A549 (cell line): Measurements from ENCODE around the gene CLRN2. TPM values are rescaled to one million over a fixed set of nuclear protein-coding genes. Genes with fewer than 3 reads are reported as not detected.

Source experiments
- ATAC-seq, 2 experiments: fragments of 200-7000 bp in 1 of 2; fragments of >200 bp in 1 of 2; cut with Nextera tagmentation in 1 of 2; cut with Tn5 transposase in 1 of 2; 3 replicates each; pipeline versions ENCODE4 v1.8.0 to v1.9.1; 2018 to 2020; ENCODE audit warnings: mild to moderate bottlenecking in 1 of 2, moderate library complexity in 1 of 2
- CTCF ChIA-PET: fragments of 300-600 bp; sonication (Branson Sonifier 250); formaldehyde crosslinking; extraction: SDS; loops from one replicate; lab custom pipeline; 2021; ENCODE audit warnings: antibody characterized with exemption, inconsistent platforms; lab: Yijun Ruan, JAX
- POLR2A ChIA-PET: fragments of 350-600 bp; formaldehyde crosslinking; extraction: SDS; loops from one replicate; lab custom pipeline; 2021; ENCODE audit warnings: antibody characterized with exemption, inconsistent platforms; lab: Yijun Ruan, JAX
- DNase-seq, 2 experiments: peaks; one replicate each; pipeline versions ENCODE4 v3.0.0 to v3.0.0-alpha.2; 2011 to 2016; ENCODE audit warnings: low read depth in 1 of 2, low spot score in 1 of 2
- FAIRE-seq: peaks from 2 replicates; lab custom pipeline; 2011; peaks lifted over from hg19 to GRCh38; lab: Jason Lieb, UNC
- H3K27ac ChIP-seq, 2 experiments: fragments of >200 bp; sonication (Bioruptor Twin); formaldehyde crosslinking; 3 replicates each; pipeline ENCODE4 v1.5.1; 2016 to 2017
- H3K4me1 ChIP-seq: fragments of >200 bp; sonication (Bioruptor Twin); formaldehyde crosslinking; 3 replicates; pipeline ENCODE4 v1.6.1; 2016
- H3K4me2 ChIP-seq: fragments of >200 bp; sonication (Bioruptor Twin); formaldehyde crosslinking; 3 replicates; pipeline ENCODE4 v1.6.1; 2016
- H3K4me3 ChIP-seq: fragments of >200 bp; sonication (Bioruptor Twin); formaldehyde crosslinking; 3 replicates; pipeline ENCODE4 v1.5.1; 2016
- H3K9me3 ChIP-seq: fragments of >200 bp; sonication (Bioruptor Twin); formaldehyde crosslinking; 3 replicates; pipeline ENCODE4 v1.6.1; 2016
- BHLHE40 ChIP-seq: IDR thresholded peaks from 2 replicates; pipeline ENCODE4 v1.6.1; 2012; ENCODE audit warnings: low read depth, low read length, inconsistent platforms
- CBX8 ChIP-seq: fragments of 200-600 bp; sonication (generic); IDR thresholded peaks from 2 replicates; pipeline ENCODE4 v1.6.1; 2016
- EHF ChIP-seq: fragments of 250-450 bp; sonication (Bioruptor Pico); IDR thresholded peaks from 2 replicates; pipeline ENCODE4 v1.5.0; 2020; ENCODE audit warnings: mild to moderate bottlenecking
- ESRRA ChIP-seq: fragments of 150-350 bp; IDR thresholded peaks from 2 replicates; pipeline ENCODE4 v1.6.1; 2014; ENCODE audit warnings: mild to moderate bottlenecking, low read length, borderline replicate concordance
- HDAC2 ChIP-seq: fragments of 200-600 bp; sonication (generic); IDR thresholded peaks from 2 replicates; pipeline ENCODE4 v1.6.1; 2016
- JUNB ChIP-seq: fragments of >200 bp; sonication (Bioruptor Twin); formaldehyde crosslinking; IDR thresholded peaks from 2 replicates; pipeline ENCODE4 v1.6.1; 2016
- MAFK ChIP-seq: fragments of 450-650 bp; IDR thresholded peaks from 2 replicates; pipeline ENCODE4 v1.6.1; 2014; ENCODE audit not compliant: partially characterized antibody
- MYC ChIP-seq: IDR thresholded peaks from 2 replicates; pipeline ENCODE4 v1.6.1; 2012; ENCODE audit warnings: mild to moderate bottlenecking, inconsistent platforms, low read length, improper control_type of control experiment, borderline replicate concordance
- NFE2L2 ChIP-seq: fragments of 150-350 bp; conservative IDR thresholded peaks from 2 replicates; pipeline ENCODE4 v1.6.1; 2014; ENCODE audit warnings: low read length
- NPAS2 ChIP-seq: fragments of 250-450 bp; sonication (Bioruptor Pico); IDR thresholded peaks from 2 replicates; pipeline ENCODE4 v1.8.0; 2022; ENCODE audit warnings: mild to moderate bottlenecking, moderate library complexity, borderline replicate concordance
- PHF8 ChIP-seq: fragments of 200-600 bp; sonication (generic); IDR thresholded peaks from 2 replicates; pipeline ENCODE4 v1.6.1; 2016; ENCODE audit warnings: low read depth, mild to moderate bottlenecking, antibody characterized with exemption, moderate library complexity, borderline replicate concordance
- POLR2A ChIP-seq: IDR thresholded peaks from 2 replicates; pipeline ENCODE4 v1.6.1; 2012; ENCODE audit warnings: mild to moderate bottlenecking, low read length
- RNF2 ChIP-seq: fragments of 200-600 bp; sonication (generic); IDR thresholded peaks from 2 replicates; pipeline ENCODE4 v1.6.1; 2016; ENCODE audit warnings: low read depth, mild to moderate bottlenecking, antibody characterized with exemption, moderate library complexity, borderline replicate concordance
- SMC3 ChIP-seq: fragments of >200 bp; sonication (Bioruptor Twin); formaldehyde crosslinking; IDR thresholded peaks from 3 replicates; pipeline ENCODE4 v1.6.1; 2018; ENCODE audit warnings: inconsistent platforms
- SREBF2 ChIP-seq: fragments of 450-650 bp; IDR thresholded peaks from 2 replicates; pipeline ENCODE4 v1.6.1; 2014; ENCODE audit warnings: mild to moderate bottlenecking, moderate library complexity
- TP53 ChIP-seq: fragments of 250-450 bp; sonication (Bioruptor Pico); IDR thresholded peaks from 2 replicates; pipeline ENCODE4 v1.5.0; 2021; ENCODE audit warnings: mild to moderate bottlenecking, moderate library complexity
- ZC3H11A ChIP-seq: fragments of 450-650 bp; IDR thresholded peaks from 2 replicates; pipeline ENCODE4 v1.6.1; 2014; ENCODE audit warnings: antibody characterized with exemption, mild to moderate bottlenecking
- ZNF302 ChIP-seq: fragments of 250-450 bp; sonication (Bioruptor Pico); IDR thresholded peaks from 2 replicates; pipeline ENCODE4 v1.9.0; 2021; ENCODE audit warnings: inconsistent platforms, mild to moderate bottlenecking, moderate library complexity
- ZSCAN20 ChIP-seq: fragments of 250-450 bp; sonication (Bioruptor Pico); IDR thresholded peaks from 2 replicates; pipeline ENCODE4 v1.8.0; 2022; ENCODE audit warnings: mild to moderate bottlenecking, moderate library complexity
- WGBS: methylation state at CpG from one replicate; pipeline ENCODE4 v1.1.6; 2017; ENCODE audit errors: missing lambda C conversion rate; 5-methylcytosine and 5-hydroxymethylcytosine counted together
- polyA plus RNA-seq, 4 experiments: library from polyadenylated mRNA; depleted of rRNA in 3 of 4; stranded (reverse); fragments of >200 nt; fragmentation: RNase III in 1 of 4; extraction: RNeasy Plus Mini Kit Qiagen cat#74134 plus additional on column Dnase treatment in 1 of 4; gene quantifications; 2 replicates in 3 of 4; 3 replicates in 1 of 4; pipeline ENCODE4 v1.2.3, GENCODE V29; 2011 to 2017
- TF ChIP-seq, protein P1 (sequence below): fragments of >200 bp; sonication (Bioruptor Twin); formaldehyde crosslinking; IDR thresholded peaks from 3 replicates; pipeline ENCODE4 v1.6.1; 2016
- TF ChIP-seq, protein P2 (sequence below): fragments of 250-450 bp; sonication (Bioruptor Pico); IDR thresholded peaks from 2 replicates; pipeline ENCODE4 v1.5.0; 2021; ENCODE audit warnings: mild to moderate bottlenecking, moderate library complexity, borderline replicate concordance
- TF ChIP-seq, protein P3 (sequence below): fragments of 200-600 bp; sonication (generic); IDR thresholded peaks from 2 replicates; pipeline ENCODE4 v1.6.1; 2016; ENCODE audit warnings: antibody characterized with exemption, mild to moderate bottlenecking, moderate library complexity
- TF ChIP-seq, protein P4 (sequence below): fragments of >200 bp; sonication (Bioruptor Twin); formaldehyde crosslinking; IDR thresholded peaks from 3 replicates; pipeline ENCODE4 v1.5.1; 2016
- TF ChIP-seq, protein P5 (sequence below): IDR thresholded peaks from 2 replicates; pipeline ENCODE4 v1.6.1; 2012

The CLRN2 gene
- polyA plus RNA-seq, 2 of the 4 experiments (the other 2 are of a cell fraction): not detected

DNA sequence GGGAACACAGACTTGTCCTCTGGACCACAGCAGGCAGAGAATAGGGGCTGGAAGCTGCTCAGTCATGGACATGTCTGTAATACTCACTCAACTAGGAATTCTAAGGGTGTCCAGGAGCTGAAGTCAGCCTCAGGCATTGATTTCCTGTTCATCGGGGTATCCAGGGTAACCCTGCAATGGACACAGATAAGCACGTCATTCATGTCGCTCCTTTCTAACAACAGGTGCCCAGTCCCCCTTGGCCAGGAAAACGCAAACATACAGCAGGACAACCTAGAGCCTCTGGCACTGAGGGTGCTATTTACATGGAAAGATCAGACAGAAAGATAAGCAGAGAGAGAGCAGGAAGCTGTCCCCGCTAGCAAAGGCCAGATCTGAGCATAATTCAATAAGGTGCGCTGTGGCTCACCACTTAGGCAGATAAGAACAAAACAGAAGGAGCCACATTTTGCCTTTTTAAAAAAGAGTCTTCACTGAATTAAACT is 24.3 kb upstream of the CLRN2 start:
- POLR2A ChIA-PET: no interaction called here
- Histone ChIP-seq H3K4me3 (no peak overlapping the region), H3K4me2 (no peak overlapping the region), H3K27ac (no peak overlapping the region), H3K9me3 (no peaks in the 10 kb centered on the region), H3K4me1 (peaks cover 15% of the 10 kb centered on the region)
- no peak for TF ChIP-seq ESRRA
- TF ChIP-seq, protein P1, sequence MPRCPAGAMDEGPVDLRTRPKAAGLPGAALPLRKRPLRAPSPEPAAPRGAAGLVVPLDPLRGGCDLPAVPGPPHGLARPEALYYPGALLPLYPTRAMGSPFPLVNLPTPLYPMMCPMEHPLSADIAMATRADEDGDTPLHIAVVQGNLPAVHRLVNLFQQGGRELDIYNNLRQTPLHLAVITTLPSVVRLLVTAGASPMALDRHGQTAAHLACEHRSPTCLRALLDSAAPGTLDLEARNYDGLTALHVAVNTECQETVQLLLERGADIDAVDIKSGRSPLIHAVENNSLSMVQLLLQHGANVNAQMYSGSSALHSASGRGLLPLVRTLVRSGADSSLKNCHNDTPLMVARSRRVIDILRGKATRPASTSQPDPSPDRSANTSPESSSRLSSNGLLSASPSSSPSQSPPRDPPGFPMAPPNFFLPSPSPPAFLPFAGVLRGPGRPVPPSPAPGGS: no peak
- TF ChIP-seq, protein P2, sequence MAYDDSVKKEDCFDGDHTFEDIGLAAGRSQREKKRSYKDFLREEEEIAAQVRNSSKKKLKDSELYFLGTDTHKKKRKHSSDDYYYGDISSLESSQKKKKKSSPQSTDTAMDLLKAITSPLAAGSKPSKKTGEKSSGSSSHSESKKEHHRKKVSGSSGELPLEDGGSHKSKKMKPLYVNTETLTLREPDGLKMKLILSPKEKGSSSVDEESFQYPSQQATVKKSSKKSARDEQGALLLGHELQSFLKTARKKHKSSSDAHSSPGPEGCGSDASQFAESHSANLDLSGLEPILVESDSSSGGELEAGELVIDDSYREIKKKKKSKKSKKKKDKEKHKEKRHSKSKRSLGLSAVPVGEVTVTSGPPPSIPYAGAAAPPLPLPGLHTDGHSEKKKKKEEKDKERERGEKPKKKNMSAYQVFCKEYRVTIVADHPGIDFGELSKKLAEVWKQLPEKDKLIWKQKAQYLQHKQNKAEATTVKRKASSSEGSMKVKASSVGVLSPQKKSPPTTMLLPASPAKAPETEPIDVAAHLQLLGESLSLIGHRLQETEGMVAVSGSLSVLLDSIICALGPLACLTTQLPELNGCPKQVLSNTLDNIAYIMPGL (CRISPR knock-in tag): no peak
- TF ChIP-seq BHLHE40: no peak
- no peak for TF ChIP-seq SREBF2
- TF ChIP-seq NPAS2 (CRISPR knock-in tag): no peak
- 91% methylated on average over 6 of the region's 6 CpGs for WGBS
- no peak for DNase-seq
- CTCF ChIA-PET: no interaction called here
- FAIRE-seq: no peak
- no peak for ATAC-seq

DNA sequence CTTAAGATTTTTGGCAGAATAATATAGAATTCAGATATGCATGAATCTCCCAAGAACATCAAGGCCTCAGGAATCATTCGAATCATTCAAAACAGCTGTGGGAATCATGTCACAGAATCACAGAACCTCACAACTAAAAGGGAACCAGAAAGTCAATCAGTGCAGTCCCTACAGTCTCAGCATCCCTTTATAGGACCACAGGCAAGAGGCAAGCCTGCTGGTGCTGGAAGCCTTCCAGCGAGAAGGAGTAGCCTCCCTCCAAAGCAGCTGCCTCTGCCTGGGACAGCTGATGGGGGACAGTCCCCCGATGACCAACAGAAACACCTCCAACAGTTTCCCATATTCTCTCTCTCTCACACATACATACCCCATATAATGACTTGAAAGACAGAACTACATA is 23.8 kb upstream of the CLRN2 start:
- WGBS: 94% methylated on average over 3 of the region's 3 CpGs
- Histone ChIP-seq H3K4me1 (peaks cover 15% of the 10 kb centered on the region), H3K4me3 (no peak overlapping the region), H3K9me3 (no peaks in the 10 kb centered on the region), H3K27ac (no peak overlapping the region), H3K4me2 (no peak overlapping the region)
- TF ChIP-seq, protein P3, sequence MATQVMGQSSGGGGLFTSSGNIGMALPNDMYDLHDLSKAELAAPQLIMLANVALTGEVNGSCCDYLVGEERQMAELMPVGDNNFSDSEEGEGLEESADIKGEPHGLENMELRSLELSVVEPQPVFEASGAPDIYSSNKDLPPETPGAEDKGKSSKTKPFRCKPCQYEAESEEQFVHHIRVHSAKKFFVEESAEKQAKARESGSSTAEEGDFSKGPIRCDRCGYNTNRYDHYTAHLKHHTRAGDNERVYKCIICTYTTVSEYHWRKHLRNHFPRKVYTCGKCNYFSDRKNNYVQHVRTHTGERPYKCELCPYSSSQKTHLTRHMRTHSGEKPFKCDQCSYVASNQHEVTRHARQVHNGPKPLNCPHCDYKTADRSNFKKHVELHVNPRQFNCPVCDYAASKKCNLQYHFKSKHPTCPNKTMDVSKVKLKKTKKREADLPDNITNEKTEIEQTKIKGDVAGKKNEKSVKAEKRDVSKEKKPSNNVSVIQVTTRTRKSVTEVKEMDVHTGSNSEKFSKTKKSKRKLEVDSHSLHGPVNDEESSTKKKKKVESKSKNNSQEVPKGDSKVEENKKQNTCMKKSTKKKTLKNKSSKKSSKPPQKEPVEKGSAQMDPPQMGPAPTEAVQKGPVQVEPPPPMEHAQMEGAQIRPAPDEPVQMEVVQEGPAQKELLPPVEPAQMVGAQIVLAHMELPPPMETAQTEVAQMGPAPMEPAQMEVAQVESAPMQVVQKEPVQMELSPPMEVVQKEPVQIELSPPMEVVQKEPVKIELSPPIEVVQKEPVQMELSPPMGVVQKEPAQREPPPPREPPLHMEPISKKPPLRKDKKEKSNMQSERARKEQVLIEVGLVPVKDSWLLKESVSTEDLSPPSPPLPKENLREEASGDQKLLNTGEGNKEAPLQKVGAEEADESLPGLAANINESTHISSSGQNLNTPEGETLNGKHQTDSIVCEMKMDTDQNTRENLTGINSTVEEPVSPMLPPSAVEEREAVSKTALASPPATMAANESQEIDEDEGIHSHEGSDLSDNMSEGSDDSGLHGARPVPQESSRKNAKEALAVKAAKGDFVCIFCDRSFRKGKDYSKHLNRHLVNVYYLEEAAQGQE: no peak
- TF ChIP-seq CBX8 (no peak), TP53 (CRISPR knock-in tag) (no peak), NFE2L2 (no peak), ZSCAN20 (CRISPR knock-in tag) (no peak), PHF8 (no peak), EHF (CRISPR knock-in tag) (no peak)
- ChIA-PET POLR2A (no interaction called here), CTCF (no interaction called here)
- ATAC-seq: no peak
- FAIRE-seq: no peak
- no peak for DNase-seq

DNA sequence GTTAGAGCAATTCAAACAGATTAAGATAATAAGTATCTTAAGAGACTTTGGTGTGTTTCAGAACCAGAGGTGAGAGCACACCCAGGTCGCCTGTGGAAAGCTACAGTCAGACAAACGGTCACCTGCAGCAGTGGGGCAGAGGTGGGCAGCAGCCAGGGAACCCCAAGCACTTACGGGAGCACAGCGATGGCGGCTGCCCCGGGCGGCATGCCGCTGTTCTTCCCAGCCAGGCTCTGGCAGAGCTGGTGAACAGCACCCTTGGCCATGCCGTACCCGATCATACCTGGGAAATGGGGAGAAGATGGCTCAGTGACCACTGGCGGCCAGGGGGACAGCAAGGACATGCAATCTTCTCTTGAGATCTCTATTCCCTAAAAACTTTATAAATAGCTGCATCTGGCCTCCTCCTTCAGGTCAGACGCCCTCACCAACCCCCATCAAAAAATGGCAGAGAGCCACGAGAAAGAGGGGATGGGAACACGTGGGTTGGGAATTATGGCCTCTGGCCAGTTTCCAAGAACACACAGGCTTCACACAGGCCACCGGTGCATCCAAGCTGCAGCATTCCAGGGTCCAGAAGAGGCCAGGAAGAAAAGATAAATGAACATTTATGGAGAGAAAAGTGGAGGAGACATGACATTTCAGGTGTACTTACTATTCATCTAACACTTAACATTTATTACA is 22.8 kb upstream of the CLRN2 start:
- Histone ChIP-seq H3K9me3 (no peaks in the 10 kb centered on the region), H3K4me1 (peaks cover 15% of the 10 kb centered on the region), H3K4me3 (no peak overlapping the region), H3K27ac (no peak overlapping the region), H3K4me2 (no peak overlapping the region)
- WGBS: 92% methylated on average over 14 of the region's 15 CpGs
- DNase-seq (no peak), FAIRE-seq (no peak), ATAC-seq (no peak)
- ChIA-PET POLR2A (no interaction called here), CTCF (no interaction called here)
- TF ChIP-seq MAFK: no peak
- TF ChIP-seq BHLHE40: no peak
- no peak for TF ChIP-seq MYC
- TF ChIP-seq SMC3: no peak
- no peak for TF ChIP-seq POLR2A
- TF ChIP-seq JUNB: no peak
- no peak for TF ChIP-seq HDAC2
- TF ChIP-seq NFE2L2: no peak
- no peak for TF ChIP-seq ZNF302 (CRISPR knock-in tag)
- no peak for TF ChIP-seq RNF2
- TF ChIP-seq, protein P4, sequence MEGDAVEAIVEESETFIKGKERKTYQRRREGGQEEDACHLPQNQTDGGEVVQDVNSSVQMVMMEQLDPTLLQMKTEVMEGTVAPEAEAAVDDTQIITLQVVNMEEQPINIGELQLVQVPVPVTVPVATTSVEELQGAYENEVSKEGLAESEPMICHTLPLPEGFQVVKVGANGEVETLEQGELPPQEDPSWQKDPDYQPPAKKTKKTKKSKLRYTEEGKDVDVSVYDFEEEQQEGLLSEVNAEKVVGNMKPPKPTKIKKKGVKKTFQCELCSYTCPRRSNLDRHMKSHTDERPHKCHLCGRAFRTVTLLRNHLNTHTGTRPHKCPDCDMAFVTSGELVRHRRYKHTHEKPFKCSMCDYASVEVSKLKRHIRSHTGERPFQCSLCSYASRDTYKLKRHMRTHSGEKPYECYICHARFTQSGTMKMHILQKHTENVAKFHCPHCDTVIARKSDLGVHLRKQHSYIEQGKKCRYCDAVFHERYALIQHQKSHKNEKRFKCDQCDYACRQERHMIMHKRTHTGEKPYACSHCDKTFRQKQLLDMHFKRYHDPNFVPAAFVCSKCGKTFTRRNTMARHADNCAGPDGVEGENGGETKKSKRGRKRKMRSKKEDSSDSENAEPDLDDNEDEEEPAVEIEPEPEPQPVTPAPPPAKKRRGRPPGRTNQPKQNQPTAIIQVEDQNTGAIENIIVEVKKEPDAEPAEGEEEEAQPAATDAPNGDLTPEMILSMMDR: no peak
- TF ChIP-seq, protein P5, sequence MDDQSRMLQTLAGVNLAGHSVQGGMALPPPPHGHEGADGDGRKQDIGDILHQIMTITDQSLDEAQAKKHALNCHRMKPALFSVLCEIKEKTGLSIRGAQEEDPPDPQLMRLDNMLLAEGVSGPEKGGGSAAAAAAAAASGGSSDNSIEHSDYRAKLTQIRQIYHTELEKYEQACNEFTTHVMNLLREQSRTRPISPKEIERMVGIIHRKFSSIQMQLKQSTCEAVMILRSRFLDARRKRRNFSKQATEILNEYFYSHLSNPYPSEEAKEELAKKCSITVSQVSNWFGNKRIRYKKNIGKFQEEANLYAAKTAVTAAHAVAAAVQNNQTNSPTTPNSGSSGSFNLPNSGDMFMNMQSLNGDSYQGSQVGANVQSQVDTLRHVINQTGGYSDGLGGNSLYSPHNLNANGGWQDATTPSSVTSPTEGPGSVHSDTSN: no peak
- no peak for TF ChIP-seq ZC3H11A
